Endodermal cell (in vitro differentiated cells): Measurements from ENCODE around the gene TRAPPC3L. TPM values are rescaled to one million over a fixed set of nuclear protein-coding genes. Genes with fewer than 3 reads are reported as not detected.

ENCODE experiments used
- DNase-seq: peaks from one replicate; pipeline ENCODE4 v3.0.0-alpha.2; 2017
- H3K27ac ChIP-seq: 2 replicates; pipeline ENCODE4 v1.5.1; 2013; ENCODE audit warnings: mild to moderate bottlenecking, low read depth, low read length, moderate library complexity
- H3K27me3 ChIP-seq: 2 replicates; pipeline ENCODE4 v1.6.1; 2013; ENCODE audit warnings: mild to moderate bottlenecking, low read length, moderate library complexity; ENCODE audit not compliant: insufficient read depth, control insufficient read depth, poor library complexity, severe bottlenecking
- H3K36me3 ChIP-seq: 2 replicates; pipeline ENCODE4 v1.7.0; 2013; ENCODE audit warnings: mild to moderate bottlenecking, low read length, moderate library complexity; ENCODE audit not compliant: control insufficient read depth, insufficient read depth
- H3K4me1 ChIP-seq: one replicate; pipeline ENCODE4 v1.7.0; 2013; ENCODE audit warnings: low read length; ENCODE audit not compliant: control insufficient read depth, insufficient read depth
- H3K4me3 ChIP-seq: 2 replicates; pipeline ENCODE4 v1.5.1; 2013; ENCODE audit warnings: mild to moderate bottlenecking, low read length, moderate library complexity
- H3K9ac ChIP-seq: 2 replicates; pipeline ENCODE4 v1.6.1; 2013; ENCODE audit warnings: mild to moderate bottlenecking, low read length, moderate library complexity; ENCODE audit not compliant: poor library complexity, severe bottlenecking; ENCODE audit errors: extremely low read depth
- H3K9me3 ChIP-seq: 2 replicates; pipeline ENCODE4 v1.6.1; 2013; ENCODE audit warnings: mild to moderate bottlenecking, low read length, moderate library complexity; ENCODE audit not compliant: control insufficient read depth
- H3K27ac Mint-ChIP-seq: 2 replicates; pipeline ENCODE4 v1.8.0; 2020; ENCODE audit warnings: mixed read lengths
- H3K27me3 Mint-ChIP-seq: 2 replicates; pipeline ENCODE4 v1.8.0; 2021; ENCODE audit warnings: mild to moderate bottlenecking, mixed read lengths; ENCODE audit not compliant: insufficient read depth
- H3K36me3 Mint-ChIP-seq: 2 replicates; pipeline ENCODE4 v1.8.0; 2020; ENCODE audit warnings: low read depth, mixed read lengths
- H3K4me1 Mint-ChIP-seq: 2 replicates; pipeline ENCODE4 v1.8.0; 2020; ENCODE audit warnings: mixed read lengths
- H3K4me3 Mint-ChIP-seq: 2 replicates; pipeline ENCODE4 v1.8.0; 2020; ENCODE audit warnings: mild to moderate bottlenecking, moderate library complexity, mixed read lengths
- H3K9me3 Mint-ChIP-seq: 2 replicates; pipeline ENCODE4 v1.8.0; 2020; ENCODE audit warnings: mild to moderate bottlenecking, mixed read lengths
- WGBS, 2 experiments: methylation state at CpG; one replicate each; pipeline versions ENCODE4 v1.1.5 to v1.1.7; 2013; ENCODE audit warnings: missing lambda C conversion rate in 2 of 2, mixed read lengths in 1 of 2; ENCODE audit not compliant: insufficient coverage in 1 of 2, insufficient read length in 1 of 2; 5-methylcytosine and 5-hydroxymethylcytosine counted together
- total RNA-seq, 2 donors: library from RNA; stranded (reverse); fragmentation: NEBNext Ultra II Directional in 1 of 2; extraction: Animal tissue kit (Norgen Biotek cat#: 25700) in 1 of 2; gene quantifications; 2 replicates in 1 of 2; 3 replicates in 1 of 2; pipeline ENCODE4 v1.2.1, GENCODE V29; 2021
- TF ChIP-seq, protein P1 (sequence below): fragments of 200-600 bp; sonication (generic); conservative IDR thresholded peaks from 2 replicates; pipeline ENCODE4 v1.5.0; 2021; ENCODE audit warnings: antibody characterized with exemption, mild to moderate bottlenecking

TRAPPC3L gene
- total RNA-seq, 2 donors from 2014 or later, result not detected

DNA sequence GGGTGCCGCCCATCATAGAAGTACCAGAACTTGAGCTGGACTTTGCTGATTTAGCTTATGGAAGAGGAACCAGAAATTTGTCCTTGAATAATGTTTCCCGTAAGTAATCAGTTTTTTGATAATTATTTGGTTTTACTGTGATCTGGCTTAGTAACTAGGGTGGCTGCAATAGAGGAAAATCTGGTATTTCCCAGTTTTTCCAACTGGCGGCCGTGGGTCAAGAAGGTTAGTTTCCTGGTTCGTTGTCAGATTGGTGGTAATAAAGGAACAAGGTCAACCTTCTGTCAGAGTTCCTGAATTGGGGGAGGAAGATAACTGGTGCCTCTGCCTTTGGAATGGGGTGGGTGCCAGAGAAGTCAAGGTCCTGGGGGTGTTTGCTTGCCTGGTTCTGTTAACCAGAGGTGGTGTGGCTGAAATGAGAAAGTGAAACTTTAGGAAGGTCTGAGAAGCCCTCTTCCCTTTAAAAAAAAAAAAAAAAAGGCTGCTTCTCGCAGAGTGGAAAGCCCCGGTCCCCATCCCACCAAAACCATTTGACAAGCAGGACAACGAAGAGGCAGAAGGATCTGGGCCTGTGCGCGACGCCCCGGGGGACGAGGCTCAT, 84.1 kb downstream of the TRAPPC3L start, which contains the start of gene CALHM6:
TSS of gene CALHM6 (plus strand) at position 45 of the 601 bp plus-strand sequence. CDS start at position 600, 555 bp downstream.
- Histone ChIP-seq H3K4me3 (peak within 1 kb of the TSS; percentile 67), H3K4me1 (no peaks in the 10 kb centered on the region), H3K27me3 (peaks cover 55% of the 10 kb centered on the region), H3K9ac (no peak within 1 kb of the TSS), H3K9me3 (no peaks in the 10 kb centered on the region), H3K36me3 (no peaks in the 10 kb centered on the region), H3K27ac (no peak within 1 kb of the TSS)
- no peak within 1 kb of the TSS for H3K27ac Mint-ChIP-seq
- peaks cover 55% of the 10 kb centered on the region for H3K27me3 Mint-ChIP-seq
- no peak for DNase-seq
- H3K9me3 Mint-ChIP-seq, result no peaks in the 10 kb centered on the region
- TF ChIP-seq, protein P1, sequence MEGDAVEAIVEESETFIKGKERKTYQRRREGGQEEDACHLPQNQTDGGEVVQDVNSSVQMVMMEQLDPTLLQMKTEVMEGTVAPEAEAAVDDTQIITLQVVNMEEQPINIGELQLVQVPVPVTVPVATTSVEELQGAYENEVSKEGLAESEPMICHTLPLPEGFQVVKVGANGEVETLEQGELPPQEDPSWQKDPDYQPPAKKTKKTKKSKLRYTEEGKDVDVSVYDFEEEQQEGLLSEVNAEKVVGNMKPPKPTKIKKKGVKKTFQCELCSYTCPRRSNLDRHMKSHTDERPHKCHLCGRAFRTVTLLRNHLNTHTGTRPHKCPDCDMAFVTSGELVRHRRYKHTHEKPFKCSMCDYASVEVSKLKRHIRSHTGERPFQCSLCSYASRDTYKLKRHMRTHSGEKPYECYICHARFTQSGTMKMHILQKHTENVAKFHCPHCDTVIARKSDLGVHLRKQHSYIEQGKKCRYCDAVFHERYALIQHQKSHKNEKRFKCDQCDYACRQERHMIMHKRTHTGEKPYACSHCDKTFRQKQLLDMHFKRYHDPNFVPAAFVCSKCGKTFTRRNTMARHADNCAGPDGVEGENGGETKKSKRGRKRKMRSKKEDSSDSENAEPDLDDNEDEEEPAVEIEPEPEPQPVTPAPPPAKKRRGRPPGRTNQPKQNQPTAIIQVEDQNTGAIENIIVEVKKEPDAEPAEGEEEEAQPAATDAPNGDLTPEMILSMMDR, result no peak
- WGBS, 2 experiments, result 61 to 89% methylated on average over 2 to 13 of the region's 13 CpGs
- H3K4me1 Mint-ChIP-seq, result peaks cover 9% of the 10 kb centered on the region
- H3K36me3 Mint-ChIP-seq, result no peaks in the 10 kb centered on the region
- H3K4me3 Mint-ChIP-seq, result peak within 1 kb of the TSS; percentile 51

DNA sequence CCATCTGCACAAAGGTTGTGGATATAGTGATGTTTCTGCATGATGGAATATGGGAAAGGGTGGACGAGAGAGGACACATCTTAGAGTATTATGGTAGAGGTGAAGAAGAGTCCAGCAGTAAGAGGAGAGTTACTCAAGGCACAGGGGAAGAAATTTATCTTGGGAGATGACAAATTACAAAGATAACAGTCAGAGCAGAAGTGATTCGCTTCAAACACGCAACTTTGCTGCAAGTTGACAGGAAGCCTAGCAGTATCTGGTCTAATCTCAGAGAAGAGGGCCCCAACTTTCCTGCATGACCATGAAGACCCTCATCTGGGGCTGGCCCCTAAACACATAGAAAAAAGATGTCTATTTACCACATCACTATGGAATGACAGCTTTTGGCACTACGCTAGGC, 85.6 kb downstream of the TRAPPC3L start:
- 88 to 100% methylated on average over 3 of the region's 4 CpGs for WGBS, 2 experiments
- Histone ChIP-seq H3K27me3 (peaks cover 55% of the 10 kb centered on the region), H3K9me3 (no peaks in the 10 kb centered on the region), H3K4me3 (no peak overlapping the region), H3K9ac (no peak overlapping the region), H3K4me1 (no peaks in the 10 kb centered on the region), H3K36me3 (no peaks in the 10 kb centered on the region), H3K27ac (no peak overlapping the region)
- peaks cover 9% of the 10 kb centered on the region for H3K4me1 Mint-ChIP-seq
- H3K27me3 Mint-ChIP-seq, result peaks cover 55% of the 10 kb centered on the region
- no peak overlapping the region for H3K27ac Mint-ChIP-seq
- H3K9me3 Mint-ChIP-seq, result no peaks in the 10 kb centered on the region
- TF ChIP-seq, protein P1, result no peak
- H3K4me3 Mint-ChIP-seq, result no peak overlapping the region
- H3K36me3 Mint-ChIP-seq, result no peaks in the 10 kb centered on the region
- DNase-seq, result no peak

DNA sequence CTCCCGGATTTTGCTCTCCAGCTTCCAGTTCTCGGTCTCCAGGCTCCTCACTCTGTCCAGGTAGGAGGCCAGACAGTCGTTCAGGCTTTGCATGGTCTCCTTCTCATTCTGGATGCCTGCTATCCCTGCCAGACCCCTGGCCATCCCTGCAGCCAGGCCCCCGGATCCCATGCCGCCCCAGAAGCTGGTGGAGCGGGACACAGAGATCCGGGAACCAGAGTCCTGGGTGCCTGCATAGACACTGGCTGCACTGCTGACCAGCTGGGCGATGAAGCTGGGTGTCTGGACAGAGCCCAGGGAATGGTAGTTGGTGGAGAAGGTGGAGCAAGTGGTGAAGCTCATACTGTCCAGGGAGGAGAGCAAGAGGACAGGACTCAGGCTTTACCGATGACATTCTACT, 87.2 kb downstream of the TRAPPC3L start:
- Mint-ChIP-seq H3K36me3 (no peaks in the 10 kb centered on the region), H3K27ac (no peak overlapping the region), H3K4me3 (no peak overlapping the region), H3K4me1 (no peaks in the 10 kb centered on the region), H3K9me3 (no peaks in the 10 kb centered on the region), H3K27me3 (peaks cover 50% of the 10 kb centered on the region)
- WGBS, 2 experiments, result 89 to 94% methylated on average over 2 to 8 of the region's 9 CpGs
- Histone ChIP-seq H3K9me3 (no peaks in the 10 kb centered on the region), H3K4me1 (no peaks in the 10 kb centered on the region), H3K27ac (no peak overlapping the region), H3K27me3 (peaks cover 47% of the 10 kb centered on the region), H3K9ac (no peak overlapping the region), H3K36me3 (no peaks in the 10 kb centered on the region), H3K4me3 (no peak overlapping the region)
- DNase-seq, result no peak
- TF ChIP-seq, protein P1, result no peak
